Measurements from ENCODE around the gene HIPK4. TPM values are rescaled to one million over a fixed set of nuclear protein-coding genes. Genes with fewer than 3 reads are reported as not detected.

The HIPK4 gene
- total RNA-seq, 1 experiment from 2014 or later = 0.31 TPM

DNA sequence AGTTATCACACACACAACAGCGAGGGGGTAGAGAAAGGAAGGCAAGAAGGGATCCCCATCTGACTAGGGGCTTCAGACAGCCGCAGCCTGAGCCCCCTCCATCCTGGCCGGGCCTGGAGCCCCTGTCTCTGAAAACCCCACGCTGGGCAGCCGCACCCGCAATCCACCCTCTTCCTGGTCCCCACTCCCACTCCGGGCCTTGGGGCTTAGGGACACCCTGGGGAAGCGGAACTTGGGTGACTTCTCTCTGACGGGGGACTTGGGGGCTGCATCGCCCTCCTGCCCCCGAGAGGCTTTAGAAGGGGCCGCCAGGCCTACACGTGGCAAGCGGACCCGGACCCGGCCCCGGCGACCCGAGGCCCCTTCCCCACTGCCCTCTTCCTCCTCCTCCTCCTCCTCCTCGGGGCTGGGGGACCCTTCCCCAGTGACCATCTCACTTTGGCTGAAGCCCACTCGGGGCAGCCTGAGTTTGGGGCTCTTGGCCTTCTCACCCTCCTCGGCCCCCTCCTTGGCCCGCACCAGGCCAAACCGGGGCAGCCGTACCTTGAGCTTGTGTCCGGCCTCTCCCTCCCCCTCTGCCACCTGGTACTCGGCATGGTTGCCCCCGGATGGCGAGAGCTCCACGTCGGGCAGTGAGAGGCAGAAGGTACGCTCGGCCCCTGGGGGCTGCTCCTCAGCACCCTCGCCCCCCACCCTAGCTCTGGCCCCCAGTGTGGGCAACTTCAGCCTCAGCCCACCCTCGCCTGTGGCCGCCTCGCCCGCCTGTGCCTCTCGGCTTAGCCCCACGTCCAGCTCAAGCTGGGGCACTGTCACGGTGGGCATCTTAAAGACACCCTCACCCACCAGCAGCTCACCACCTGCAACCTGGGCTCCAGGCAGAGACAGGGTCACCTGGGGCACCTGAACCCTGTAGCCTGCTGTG is 4.2 kb upstream of the HIPK4 start:
- CTCF ChIA-PET = interaction anchor here (0.7 to 1.8 kb wide), 3 partner anchors 26 to 129 kb away, joined by 3 to 5 read pairs (median 5); no protein-coding TSS in a partner anchor

More for the DNA sequence above, 4.2 kb upstream of the HIPK4 start:
- POLR2A ChIA-PET = interaction anchor here (0.6 kb wide), 1 partner anchor 40 kb away, joined by 4 read pairs; no protein-coding TSS in a partner anchor
- H3K36me3 Mint-ChIP-seq = no peaks in the 10 kb centered on the region
- ATAC-seq = no peak
- TF ChIP-seq, protein P1, sequence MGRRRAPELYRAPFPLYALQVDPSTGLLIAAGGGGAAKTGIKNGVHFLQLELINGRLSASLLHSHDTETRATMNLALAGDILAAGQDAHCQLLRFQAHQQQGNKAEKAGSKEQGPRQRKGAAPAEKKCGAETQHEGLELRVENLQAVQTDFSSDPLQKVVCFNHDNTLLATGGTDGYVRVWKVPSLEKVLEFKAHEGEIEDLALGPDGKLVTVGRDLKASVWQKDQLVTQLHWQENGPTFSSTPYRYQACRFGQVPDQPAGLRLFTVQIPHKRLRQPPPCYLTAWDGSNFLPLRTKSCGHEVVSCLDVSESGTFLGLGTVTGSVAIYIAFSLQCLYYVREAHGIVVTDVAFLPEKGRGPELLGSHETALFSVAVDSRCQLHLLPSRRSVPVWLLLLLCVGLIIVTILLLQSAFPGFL (CRISPR knock-in tag; IDR thresholded peaks at IDR 0.05; ENCODE audit: borderline replicate concordance) = no peak
- TF ChIP-seq, protein P2, sequence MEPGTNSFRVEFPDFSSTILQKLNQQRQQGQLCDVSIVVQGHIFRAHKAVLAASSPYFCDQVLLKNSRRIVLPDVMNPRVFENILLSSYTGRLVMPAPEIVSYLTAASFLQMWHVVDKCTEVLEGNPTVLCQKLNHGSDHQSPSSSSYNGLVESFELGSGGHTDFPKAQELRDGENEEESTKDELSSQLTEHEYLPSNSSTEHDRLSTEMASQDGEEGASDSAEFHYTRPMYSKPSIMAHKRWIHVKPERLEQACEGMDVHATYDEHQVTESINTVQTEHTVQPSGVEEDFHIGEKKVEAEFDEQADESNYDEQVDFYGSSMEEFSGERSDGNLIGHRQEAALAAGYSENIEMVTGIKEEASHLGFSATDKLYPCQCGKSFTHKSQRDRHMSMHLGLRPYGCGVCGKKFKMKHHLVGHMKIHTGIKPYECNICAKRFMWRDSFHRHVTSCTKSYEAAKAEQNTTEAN (CRISPR knock-in tag; IDR thresholded peaks at IDR 0.05) = no peak
- TF ChIP-seq, protein P3, sequence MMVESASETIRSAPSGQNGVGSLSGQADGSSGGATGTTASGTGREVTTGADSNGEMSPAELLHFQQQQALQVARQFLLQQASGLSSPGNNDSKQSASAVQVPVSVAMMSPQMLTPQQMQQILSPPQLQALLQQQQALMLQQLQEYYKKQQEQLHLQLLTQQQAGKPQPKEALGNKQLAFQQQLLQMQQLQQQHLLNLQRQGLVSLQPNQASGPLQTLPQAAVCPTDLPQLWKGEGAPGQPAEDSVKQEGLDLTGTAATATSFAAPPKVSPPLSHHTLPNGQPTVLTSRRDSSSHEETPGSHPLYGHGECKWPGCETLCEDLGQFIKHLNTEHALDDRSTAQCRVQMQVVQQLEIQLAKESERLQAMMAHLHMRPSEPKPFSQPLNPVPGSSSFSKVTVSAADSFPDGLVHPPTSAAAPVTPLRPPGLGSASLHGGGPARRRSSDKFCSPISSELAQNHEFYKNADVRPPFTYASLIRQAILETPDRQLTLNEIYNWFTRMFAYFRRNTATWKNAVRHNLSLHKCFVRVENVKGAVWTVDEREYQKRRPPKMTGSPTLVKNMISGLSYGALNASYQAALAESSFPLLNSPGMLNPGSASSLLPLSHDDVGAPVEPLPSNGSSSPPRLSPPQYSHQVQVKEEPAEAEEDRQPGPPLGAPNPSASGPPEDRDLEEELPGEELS (CRISPR knock-in tag; IDR thresholded peaks at IDR 0.05) = no peak
- TF ChIP-seq GRHL2 (CRISPR knock-in tag; IDR thresholded peaks at IDR 0.05; ENCODE audit: insufficient replicate concordance, severe bottlenecking) (no peak), FOXJ3 (CRISPR knock-in tag; IDR thresholded peaks at IDR 0.05; ENCODE audit: borderline replicate concordance) (no peak), CREM (CRISPR knock-in tag; IDR thresholded peaks at IDR 0.05) (no peak), HMGA2 (CRISPR knock-in tag; IDR thresholded peaks at IDR 0.05) (no peak), GABPB1 (CRISPR knock-in tag; IDR thresholded peaks at IDR 0.05) (no peak), ZNF416 (CRISPR knock-in tag; IDR thresholded peaks at IDR 0.05) (no peak), JAZF1 (CRISPR knock-in tag; IDR thresholded peaks at IDR 0.05) (no peak), OVOL2 (CRISPR knock-in tag; IDR thresholded peaks at IDR 0.05; ENCODE audit: borderline replicate concordance) (no peak)
- TF ChIP-seq, protein P4, sequence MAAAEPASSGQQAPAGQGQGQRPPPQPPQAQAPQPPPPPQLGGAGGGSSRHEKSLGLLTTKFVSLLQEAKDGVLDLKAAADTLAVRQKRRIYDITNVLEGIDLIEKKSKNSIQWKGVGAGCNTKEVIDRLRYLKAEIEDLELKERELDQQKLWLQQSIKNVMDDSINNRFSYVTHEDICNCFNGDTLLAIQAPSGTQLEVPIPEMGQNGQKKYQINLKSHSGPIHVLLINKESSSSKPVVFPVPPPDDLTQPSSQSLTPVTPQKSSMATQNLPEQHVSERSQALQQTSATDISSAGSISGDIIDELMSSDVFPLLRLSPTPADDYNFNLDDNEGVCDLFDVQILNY (CRISPR knock-in tag; IDR thresholded peaks at IDR 0.05) = no peak
- TF ChIP-seq, protein P5, sequence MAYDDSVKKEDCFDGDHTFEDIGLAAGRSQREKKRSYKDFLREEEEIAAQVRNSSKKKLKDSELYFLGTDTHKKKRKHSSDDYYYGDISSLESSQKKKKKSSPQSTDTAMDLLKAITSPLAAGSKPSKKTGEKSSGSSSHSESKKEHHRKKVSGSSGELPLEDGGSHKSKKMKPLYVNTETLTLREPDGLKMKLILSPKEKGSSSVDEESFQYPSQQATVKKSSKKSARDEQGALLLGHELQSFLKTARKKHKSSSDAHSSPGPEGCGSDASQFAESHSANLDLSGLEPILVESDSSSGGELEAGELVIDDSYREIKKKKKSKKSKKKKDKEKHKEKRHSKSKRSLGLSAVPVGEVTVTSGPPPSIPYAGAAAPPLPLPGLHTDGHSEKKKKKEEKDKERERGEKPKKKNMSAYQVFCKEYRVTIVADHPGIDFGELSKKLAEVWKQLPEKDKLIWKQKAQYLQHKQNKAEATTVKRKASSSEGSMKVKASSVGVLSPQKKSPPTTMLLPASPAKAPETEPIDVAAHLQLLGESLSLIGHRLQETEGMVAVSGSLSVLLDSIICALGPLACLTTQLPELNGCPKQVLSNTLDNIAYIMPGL (CRISPR knock-in tag; IDR thresholded peaks at IDR 0.05) = no peak
- TF ChIP-seq, protein P6, sequence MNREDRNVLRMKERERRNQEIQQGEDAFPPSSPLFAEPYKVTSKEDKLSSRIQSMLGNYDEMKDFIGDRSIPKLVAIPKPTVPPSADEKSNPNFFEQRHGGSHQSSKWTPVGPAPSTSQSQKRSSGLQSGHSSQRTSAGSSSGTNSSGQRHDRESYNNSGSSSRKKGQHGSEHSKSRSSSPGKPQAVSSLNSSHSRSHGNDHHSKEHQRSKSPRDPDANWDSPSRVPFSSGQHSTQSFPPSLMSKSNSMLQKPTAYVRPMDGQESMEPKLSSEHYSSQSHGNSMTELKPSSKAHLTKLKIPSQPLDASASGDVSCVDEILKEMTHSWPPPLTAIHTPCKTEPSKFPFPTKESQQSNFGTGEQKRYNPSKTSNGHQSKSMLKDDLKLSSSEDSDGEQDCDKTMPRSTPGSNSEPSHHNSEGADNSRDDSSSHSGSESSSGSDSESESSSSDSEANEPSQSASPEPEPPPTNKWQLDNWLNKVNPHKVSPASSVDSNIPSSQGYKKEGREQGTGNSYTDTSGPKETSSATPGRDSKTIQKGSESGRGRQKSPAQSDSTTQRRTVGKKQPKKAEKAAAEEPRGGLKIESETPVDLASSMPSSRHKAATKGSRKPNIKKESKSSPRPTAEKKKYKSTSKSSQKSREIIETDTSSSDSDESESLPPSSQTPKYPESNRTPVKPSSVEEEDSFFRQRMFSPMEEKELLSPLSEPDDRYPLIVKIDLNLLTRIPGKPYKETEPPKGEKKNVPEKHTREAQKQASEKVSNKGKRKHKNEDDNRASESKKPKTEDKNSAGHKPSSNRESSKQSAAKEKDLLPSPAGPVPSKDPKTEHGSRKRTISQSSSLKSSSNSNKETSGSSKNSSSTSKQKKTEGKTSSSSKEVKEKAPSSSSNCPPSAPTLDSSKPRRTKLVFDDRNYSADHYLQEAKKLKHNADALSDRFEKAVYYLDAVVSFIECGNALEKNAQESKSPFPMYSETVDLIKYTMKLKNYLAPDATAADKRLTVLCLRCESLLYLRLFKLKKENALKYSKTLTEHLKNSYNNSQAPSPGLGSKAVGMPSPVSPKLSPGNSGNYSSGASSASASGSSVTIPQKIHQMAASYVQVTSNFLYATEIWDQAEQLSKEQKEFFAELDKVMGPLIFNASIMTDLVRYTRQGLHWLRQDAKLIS (CRISPR knock-in tag; IDR thresholded peaks at IDR 0.05; ENCODE audit: borderline replicate concordance) = no peak
- TF ChIP-seq, protein P7, sequence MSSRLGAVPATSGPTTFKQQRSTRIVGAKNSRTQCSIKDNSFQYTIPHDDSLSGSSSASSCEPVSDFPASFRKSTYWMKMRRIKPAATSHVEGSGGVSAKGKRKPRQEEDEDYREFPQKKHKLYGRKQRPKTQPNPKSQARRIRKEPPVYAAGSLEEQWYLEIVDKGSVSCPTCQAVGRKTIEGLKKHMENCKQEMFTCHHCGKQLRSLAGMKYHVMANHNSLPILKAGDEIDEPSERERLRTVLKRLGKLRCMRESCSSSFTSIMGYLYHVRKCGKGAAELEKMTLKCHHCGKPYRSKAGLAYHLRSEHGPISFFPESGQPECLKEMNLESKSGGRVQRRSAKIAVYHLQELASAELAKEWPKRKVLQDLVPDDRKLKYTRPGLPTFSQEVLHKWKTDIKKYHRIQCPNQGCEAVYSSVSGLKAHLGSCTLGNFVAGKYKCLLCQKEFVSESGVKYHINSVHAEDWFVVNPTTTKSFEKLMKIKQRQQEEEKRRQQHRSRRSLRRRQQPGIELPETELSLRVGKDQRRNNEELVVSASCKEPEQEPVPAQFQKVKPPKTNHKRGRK (CRISPR knock-in tag; IDR thresholded peaks at IDR 0.05; ENCODE audit: borderline replicate concordance) = no peak
- TF ChIP-seq, protein P8, sequence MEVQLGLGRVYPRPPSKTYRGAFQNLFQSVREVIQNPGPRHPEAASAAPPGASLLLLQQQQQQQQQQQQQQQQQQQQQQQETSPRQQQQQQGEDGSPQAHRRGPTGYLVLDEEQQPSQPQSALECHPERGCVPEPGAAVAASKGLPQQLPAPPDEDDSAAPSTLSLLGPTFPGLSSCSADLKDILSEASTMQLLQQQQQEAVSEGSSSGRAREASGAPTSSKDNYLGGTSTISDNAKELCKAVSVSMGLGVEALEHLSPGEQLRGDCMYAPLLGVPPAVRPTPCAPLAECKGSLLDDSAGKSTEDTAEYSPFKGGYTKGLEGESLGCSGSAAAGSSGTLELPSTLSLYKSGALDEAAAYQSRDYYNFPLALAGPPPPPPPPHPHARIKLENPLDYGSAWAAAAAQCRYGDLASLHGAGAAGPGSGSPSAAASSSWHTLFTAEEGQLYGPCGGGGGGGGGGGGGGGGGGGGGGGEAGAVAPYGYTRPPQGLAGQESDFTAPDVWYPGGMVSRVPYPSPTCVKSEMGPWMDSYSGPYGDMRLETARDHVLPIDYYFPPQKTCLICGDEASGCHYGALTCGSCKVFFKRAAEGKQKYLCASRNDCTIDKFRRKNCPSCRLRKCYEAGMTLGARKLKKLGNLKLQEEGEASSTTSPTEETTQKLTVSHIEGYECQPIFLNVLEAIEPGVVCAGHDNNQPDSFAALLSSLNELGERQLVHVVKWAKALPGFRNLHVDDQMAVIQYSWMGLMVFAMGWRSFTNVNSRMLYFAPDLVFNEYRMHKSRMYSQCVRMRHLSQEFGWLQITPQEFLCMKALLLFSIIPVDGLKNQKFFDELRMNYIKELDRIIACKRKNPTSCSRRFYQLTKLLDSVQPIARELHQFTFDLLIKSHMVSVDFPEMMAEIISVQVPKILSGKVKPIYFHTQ (CRISPR knock-in tag; IDR thresholded peaks at IDR 0.05) = no peak
- DNase-seq (ENCODE audit: low spot score) = no peak
- peaks cover 22% of the 10 kb centered on the region for H3K27me3 Mint-ChIP-seq (ENCODE audit: low read depth)
- no peak overlapping the region for H3K27ac Mint-ChIP-seq
- H3K4me1 Mint-ChIP-seq = peaks cover 7% of the 10 kb centered on the region
- no peak overlapping the region for H3K4me3 Mint-ChIP-seq
- no peaks in the 10 kb centered on the region for H3K9me3 Mint-ChIP-seq

Measured in WTC11 (cell line).